SH-SY5Y (cell line): ENCODE results near the gene KIF2A.

Source experiments
- GATA2 ChIP-seq: IDR thresholded peaks from 2 replicates; pipeline ENCODE4 v1.6.1; 2011; ENCODE audit warnings: mild to moderate bottlenecking, low read depth, low read length
- GATA3 ChIP-seq: IDR thresholded peaks from 2 replicates; pipeline ENCODE4 v1.6.1; 2011; ENCODE audit warnings: low read depth, mild to moderate bottlenecking, low read length, moderate library complexity

GRCh38 chr5:62340979-62341378, 35.0 kb downstream of the KIF2A start:
- TF ChIP-seq GATA3 (no peak), GATA2 (no peak)
